ENCODE results near the gene NPDC1.

- no peak for TF ChIP-seq POLR2A (IDR thresholded peaks at IDR 0.05; ENCODE audit: low read depth, low read length)
- no peak for TF ChIP-seq POLR2AphosphoS5 (IDR thresholded peaks at IDR 0.05; ENCODE audit: low read depth, low read length)
- no peak for TF ChIP-seq SPI1 (IDR thresholded peaks at IDR 0.05; ENCODE audit: low read depth, low read length)
- TF ChIP-seq TAF1 (IDR thresholded peaks at IDR 0.05; ENCODE audit: low read depth, low read length) = no peak
- no peak for TF ChIP-seq PAX5 (IDR thresholded peaks at IDR 0.05; ENCODE audit: insufficient read depth, low read length, severe bottlenecking)
- TF ChIP-seq POU2F2 (IDR thresholded peaks at IDR 0.05; ENCODE audit: low read depth, low read length) = no peak
Measured at GRCh38 chr9:137077010-137077747, 31.2 kb upstream of the NPDC1 start, which contains the start of gene UAP1L1.
